Fibroblast of the aortic adventitia (primary cell): ENCODE results near the gene DBNDD1. TPM values are rescaled to one million over a fixed set of nuclear protein-coding genes. Genes with fewer than 3 reads are reported as not detected.

Experiments used
- DNase-seq: peaks from one replicate; pipeline ENCODE4 v3.0.0-alpha.2; 2010; ENCODE audit warnings: low read depth
- H3K4me3 ChIP-seq: 2 replicates; pipeline ENCODE4 v1.5.1; 2011; ENCODE audit warnings: low read depth, mild to moderate bottlenecking, control low read depth, low read length, moderate library complexity
- total RNA-seq: library from RNA; depleted of rRNA; stranded (reverse); fragments of >200 nt; gene quantifications from 2 replicates; pipeline ENCODE4 v1.2.3, GENCODE V29; 2012; ENCODE audit warnings: low replicate concordance
- TF ChIP-seq, protein P1 (sequence below): IDR thresholded peaks from 2 replicates; pipeline ENCODE4 v1.5.1; 2011; ENCODE audit warnings: mild to moderate bottlenecking, low read length, control low read depth, inconsistent platforms; ENCODE audit not compliant: insufficient read depth

Gene DBNDD1
- total RNA-seq, 1 donor: 1.7 TPM

DNA sequence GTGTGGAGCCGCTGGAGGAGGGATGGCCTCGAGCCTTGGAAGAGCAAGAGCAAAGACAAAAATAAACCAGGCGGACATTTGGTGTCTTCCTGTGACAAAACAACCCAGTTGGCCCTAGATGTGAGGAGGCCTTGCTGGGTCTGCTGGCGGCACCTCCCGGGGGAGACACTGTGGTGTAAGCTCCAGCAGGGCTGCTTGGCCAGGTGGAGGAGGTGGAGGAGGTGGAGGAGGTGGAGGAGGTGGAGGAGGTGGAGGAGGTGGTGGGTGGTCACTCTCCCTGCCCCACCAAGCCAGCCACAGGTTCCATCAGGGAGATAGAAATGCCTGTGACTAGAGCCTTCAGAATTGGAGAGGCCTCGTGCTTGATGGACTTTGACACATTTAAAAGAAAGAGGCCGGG lies 32.1 kb downstream of the DBNDD1 start:
- DNase-seq: no peak
- TF ChIP-seq, protein P1, sequence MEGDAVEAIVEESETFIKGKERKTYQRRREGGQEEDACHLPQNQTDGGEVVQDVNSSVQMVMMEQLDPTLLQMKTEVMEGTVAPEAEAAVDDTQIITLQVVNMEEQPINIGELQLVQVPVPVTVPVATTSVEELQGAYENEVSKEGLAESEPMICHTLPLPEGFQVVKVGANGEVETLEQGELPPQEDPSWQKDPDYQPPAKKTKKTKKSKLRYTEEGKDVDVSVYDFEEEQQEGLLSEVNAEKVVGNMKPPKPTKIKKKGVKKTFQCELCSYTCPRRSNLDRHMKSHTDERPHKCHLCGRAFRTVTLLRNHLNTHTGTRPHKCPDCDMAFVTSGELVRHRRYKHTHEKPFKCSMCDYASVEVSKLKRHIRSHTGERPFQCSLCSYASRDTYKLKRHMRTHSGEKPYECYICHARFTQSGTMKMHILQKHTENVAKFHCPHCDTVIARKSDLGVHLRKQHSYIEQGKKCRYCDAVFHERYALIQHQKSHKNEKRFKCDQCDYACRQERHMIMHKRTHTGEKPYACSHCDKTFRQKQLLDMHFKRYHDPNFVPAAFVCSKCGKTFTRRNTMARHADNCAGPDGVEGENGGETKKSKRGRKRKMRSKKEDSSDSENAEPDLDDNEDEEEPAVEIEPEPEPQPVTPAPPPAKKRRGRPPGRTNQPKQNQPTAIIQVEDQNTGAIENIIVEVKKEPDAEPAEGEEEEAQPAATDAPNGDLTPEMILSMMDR: no peak

DNA sequence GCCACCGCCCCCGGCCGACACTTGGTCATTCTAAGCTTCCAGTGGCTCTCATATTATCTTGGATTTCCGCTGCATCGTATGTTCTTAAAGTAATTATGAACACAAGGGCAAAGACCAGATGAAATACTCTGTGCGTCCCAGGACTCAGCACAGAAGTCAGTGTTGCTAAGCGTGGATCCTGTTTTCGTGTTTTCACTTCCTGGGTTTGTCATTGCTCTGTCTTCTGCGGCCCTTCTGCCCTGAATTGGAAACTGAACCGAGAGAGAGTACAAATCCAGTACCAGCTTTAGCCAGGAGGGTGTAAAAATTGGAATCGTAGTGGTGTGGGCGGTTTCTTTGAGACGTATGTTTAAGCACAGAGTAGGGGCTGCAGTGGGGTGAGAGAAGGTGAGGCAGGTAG lies 32.7 kb downstream of the DBNDD1 start:
- H3K4me3 ChIP-seq: no peak overlapping the region
- TF ChIP-seq, protein P1: no peak
- DNase-seq: no peak

More for the DNA sequence above, 32.1 kb downstream of the DBNDD1 start:
- no peak overlapping the region for H3K4me3 ChIP-seq

DNA sequence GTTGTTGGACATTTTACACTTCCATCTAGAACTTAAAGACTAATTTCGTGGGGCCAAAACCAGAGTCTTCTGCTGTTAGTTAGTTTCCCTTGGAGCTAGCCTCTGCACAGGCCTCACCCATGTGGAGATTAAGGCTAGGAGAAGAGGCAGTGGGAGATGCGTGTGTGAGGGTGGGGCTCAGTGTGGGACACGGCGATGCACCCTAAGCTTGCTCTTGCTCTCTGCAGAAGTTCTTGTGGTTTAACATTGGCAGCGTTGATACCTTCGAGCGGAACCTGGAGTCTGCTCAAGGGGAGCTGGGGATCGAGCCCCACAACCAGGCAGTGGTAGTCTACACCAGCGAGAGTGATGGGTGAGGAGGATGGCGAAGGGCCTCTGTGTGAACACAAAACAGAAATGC lies 34.0 kb downstream of the DBNDD1 start:
- DNase-seq: no peak
- no peak overlapping the region for H3K4me3 ChIP-seq
- TF ChIP-seq, protein P1: no peak

DNA sequence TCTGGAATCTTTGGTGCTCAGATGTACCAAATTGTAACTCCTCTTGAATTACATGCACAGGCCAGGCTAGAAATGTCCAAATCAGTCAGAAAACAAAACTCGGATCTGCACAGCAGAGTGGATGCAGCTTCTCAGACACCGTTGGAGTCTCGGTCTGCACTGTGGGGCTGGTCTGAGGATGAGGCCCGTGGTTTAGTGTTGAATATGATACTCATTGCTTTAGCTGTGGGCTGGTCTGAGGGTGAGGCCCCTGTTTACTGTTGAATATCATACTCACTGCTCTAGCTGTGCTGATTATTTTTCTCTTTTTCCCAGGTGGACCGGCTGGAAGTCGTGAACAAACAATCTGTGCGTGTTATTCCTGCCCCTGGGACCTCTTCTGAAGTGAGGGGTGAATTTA lies 35.0 kb downstream of the DBNDD1 start:
- DNase-seq: no peak
- TF ChIP-seq, protein P1: no peak
- no peak overlapping the region for H3K4me3 ChIP-seq

DNA sequence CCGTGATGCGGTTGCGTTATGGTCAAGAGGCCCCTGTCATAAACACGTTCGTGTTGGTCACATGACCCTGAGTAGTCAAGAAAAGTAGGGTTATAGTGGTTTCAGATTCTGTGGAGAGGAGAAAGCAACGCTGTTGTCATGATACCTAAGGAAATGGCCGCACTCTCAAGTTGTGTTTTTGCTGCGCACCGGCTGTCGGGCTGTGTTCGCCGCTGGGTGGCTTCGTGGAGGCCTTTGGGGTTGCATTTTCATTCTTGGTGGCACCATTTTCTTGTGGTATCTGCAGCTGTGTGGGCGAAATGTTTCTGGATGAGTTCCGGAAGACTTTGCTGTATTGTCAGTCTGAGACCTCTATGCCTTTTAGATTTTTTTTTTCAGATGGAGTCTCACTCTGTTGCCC lies 35.7 kb downstream of the DBNDD1 start:
- no peak overlapping the region for H3K4me3 ChIP-seq
- DNase-seq: no peak
- TF ChIP-seq, protein P1: no peak

DNA sequence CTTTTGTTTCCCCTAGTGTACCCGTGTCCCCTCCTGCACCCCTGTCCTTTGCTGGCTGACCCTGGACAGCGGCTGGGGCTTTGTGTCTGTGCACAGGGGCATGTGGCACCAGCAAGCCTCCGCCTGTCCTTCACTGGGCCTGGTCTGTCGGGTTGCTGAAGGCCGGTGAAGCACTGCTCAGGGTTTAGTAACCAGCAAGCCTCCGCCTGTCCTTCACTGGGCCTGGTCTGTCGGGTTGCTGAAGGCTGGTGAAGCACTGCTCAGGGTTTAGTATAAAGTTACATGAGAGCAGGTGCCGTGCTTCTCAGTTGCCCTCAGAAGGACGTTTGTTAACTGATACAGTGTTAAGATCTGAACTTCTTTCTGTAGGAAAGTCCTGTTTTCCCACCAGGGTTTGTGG lies 36.9 kb downstream of the DBNDD1 start:
- DNase-seq: no peak
- H3K4me3 ChIP-seq: no peak overlapping the region
- TF ChIP-seq, protein P1: no peak

DNA sequence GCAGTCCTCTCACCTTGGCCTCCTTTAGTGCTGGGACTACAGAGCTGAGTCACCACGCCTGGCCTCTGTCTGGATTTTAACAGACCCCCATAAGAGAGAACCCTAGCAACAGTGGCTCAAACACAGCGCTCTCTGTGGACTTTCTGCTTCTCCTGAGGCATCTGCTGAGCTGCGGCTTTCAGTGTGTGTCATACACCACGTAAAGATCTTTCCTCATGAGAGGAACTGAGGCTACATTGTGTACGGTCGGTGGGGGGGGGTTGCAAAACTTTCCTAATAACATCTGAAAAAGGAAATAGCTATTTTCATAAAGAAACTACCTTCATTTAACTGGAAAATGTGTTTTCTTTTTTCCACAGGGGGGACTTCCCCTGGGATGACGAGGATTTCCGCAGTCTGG lies 37.8 kb downstream of the DBNDD1 start:
- TF ChIP-seq, protein P1: no peak
- no peak for DNase-seq
- H3K4me3 ChIP-seq: no peak overlapping the region
